HL-60/S4 treated with phorbol 12-myristate 13-acetate at 8.2 ng/mL for 4 days and 3 days (cell line): ENCODE data around the gene GPD2.
"Not testable (repeated sequence)": the region's sequence is repeated elsewhere in the genome, so short reads cannot be mapped to it uniquely, and the experiment has no call there.

Source experiments
- in situ Hi-C: fragments of 300-500 bp; cut with MboI; formaldehyde crosslinking; loops from 2 replicates; pipeline ENCODE4 v1.15.0; 2022; ENCODE audit warnings: low sequenced_read_pairs

GPD2 gene

GRCh38 chr2:156473445-156473844, 37.3 kb downstream of the GPD2 start:
- in situ Hi-C loops: no loop called here

DNA sequence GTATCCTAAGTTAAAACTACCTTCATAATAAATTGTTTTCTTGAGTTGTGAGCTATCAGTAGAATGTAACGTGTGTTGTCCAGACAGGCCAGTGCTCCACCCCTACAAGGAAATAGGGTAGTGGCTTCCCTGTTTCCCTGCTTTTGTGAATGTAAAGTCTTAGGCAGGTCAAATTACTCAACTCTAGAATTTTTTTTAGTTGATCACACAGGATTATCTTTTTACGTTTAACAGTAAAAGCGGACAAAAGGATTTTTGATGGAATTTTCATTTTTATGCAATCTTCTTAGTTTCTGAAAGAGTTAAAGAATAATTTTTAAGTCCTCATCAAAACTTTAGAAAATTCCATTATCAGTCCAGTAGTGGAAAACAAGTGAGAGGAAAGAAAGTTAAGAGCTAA, 38.2 kb downstream of the GPD2 start:
- in situ Hi-C loops: no loop called here

GRCh38 chr2:156476021-156476849, 40.1 kb downstream of the GPD2 start:
- in situ Hi-C loops: no loop called here

DNA sequence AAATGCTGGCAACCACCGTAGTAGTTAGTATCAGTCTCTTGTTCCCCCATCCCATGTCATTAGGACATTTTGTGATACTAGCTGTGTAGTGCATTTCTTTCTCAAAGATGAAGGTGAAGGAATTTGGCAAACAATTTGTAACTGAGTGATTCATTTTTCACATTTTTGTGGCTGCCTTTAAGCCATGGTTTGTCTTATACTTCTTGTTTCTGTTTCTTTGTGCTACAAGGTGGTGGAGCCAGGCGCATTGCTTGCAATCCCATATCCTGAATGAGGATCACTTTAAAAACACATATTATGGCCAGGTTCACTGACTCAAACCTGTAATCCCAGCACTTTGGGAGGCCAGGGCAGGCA, 40.6 kb downstream of the GPD2 start:
- in situ Hi-C loops: no loop called here

- in situ Hi-C loops: no loop called here
Measured at GRCh38 chr2:156480376-156480775, 44.2 kb downstream of the GPD2 start.

GRCh38 chr2:156481312-156481711, 45.1 kb downstream of the GPD2 start:
- in situ Hi-C loops: no loop called here

- in situ Hi-C loops: no loop called here
Measured at GRCh38 chr2:156483741-156484173, 47.6 kb downstream of the GPD2 start.

DNA sequence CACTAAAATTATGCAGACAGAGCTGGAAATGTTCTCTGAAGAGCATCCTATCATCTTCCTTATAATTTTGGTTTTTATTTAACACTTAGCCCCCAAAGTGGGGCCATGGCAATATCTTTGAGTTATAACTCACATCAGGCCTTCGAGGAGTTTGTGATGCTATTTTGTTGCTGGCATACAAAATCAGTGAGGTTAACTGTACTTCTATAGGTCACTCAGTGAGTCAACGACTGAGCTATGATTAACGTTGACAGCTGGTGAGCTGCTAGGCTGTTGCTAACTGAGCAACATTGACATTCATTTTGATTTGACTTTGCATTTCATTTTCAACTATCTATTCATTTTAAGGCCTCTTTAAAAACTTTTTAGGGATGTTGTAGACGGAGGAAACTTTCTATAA, 50.0 kb downstream of the GPD2 start:
- in situ Hi-C loops: no loop called here

DNA sequence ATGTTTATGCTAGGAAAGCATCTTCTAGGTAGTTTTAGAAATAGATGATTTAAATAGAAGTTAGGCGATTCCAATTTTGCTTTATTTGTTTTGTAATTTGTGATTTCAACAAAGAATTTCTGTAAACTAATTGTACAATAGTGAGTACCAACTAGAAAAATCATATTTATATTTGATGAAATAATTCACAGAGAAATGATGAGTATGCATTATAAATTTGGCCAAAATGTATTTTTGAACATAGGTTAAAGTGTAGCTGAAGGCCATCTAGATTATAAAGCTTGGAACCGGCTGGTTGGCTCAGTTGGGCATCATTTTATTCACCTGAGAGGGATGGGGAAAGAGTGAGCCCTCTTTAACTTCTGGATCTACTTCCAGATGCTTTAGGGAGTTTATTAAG, 50.4 kb downstream of the GPD2 start:
- in situ Hi-C loops: no loop called here

DNA sequence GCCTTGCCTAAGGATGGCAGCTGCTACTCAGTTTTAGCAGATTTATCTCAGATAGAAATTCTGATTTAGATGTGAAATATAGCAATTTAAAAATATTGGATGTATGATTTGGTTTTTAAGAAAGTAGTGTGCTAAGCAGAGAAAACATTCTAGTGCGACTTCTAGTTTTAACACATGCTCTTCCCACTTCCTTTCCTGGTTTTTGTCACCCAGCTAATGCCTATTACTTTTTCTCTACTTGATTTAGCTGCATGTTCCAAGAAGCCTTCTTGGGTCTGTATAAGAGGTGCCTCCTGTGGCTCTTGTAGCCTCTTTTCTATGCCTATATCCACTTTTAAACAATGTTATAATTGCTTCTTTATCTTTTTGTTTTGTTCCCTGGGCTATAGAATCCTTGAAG, 53.0 kb downstream of the GPD2 start:
- in situ Hi-C loops: no loop called here

- in situ Hi-C loops: no loop called here
Measured at GRCh38 chr2:156489750-156490465, 53.7 kb downstream of the GPD2 start.

- in situ Hi-C loops: no loop called here
Measured at GRCh38 chr2:156490466-156490840, 54.3 kb downstream of the GPD2 start.

DNA sequence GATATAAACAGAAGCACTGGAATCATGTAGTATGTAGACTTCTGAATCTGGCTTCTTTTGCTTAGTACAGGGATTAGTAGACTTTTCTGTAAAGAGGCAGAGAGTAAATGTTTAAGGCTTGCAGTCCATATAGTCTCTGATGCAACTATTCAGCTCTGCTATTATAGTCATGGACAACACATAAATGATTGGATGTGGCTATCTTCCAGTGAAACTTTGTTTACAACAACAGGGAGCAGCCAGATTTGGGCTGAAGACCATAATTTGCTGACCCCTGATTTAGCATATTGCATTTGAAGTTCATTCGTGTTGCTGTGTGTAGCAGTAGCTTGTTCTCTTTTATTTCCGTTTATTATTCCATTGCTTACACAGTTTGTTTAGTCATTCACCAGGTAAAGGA, 55.0 kb downstream of the GPD2 start:
- in situ Hi-C loops: no loop called here

DNA sequence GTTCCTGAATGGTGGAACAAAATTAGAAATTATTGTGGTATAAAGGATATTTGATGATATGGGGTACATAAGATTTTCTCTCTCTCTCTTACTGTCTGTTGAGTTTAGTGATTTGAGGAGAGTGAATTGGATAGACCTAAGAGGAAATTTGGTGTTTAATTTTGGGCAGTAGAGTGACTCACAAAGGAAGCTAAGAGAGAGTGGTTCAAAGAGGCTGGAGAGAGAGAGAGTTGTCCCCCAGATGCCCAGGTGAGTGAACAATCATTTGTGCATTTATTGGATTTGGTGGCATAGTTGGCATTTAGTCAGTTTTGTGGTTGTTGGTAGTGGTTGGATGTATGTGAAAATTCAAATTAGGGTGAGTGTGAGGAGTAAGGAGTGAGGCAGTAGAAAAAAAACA, 56.8 kb downstream of the GPD2 start:
- in situ Hi-C loops: no loop called here

GRCh38 chr2:156495998-156496397, 59.8 kb downstream of the GPD2 start:
- in situ Hi-C loops: not testable (repeated sequence)

DNA sequence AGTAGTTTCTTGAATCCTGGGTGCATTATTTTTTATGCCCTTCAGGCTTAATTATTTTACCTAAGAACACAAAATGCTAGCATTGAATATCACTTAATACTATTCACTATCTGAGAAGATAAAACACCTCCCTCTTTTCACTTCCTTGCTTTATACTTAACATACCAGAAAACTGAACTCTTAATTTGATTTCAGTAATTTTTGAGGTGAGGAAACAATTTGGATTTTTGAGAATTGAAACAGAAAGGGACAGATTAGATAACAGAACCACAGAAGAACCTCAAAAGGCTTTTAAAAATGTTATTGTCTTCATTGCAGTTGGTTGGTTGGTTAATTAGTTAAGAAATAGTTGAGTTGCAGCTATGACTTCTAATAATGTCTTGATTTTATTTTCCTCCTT, 69.5 kb downstream of the GPD2 start:
- in situ Hi-C loops: no loop called here

DNA sequence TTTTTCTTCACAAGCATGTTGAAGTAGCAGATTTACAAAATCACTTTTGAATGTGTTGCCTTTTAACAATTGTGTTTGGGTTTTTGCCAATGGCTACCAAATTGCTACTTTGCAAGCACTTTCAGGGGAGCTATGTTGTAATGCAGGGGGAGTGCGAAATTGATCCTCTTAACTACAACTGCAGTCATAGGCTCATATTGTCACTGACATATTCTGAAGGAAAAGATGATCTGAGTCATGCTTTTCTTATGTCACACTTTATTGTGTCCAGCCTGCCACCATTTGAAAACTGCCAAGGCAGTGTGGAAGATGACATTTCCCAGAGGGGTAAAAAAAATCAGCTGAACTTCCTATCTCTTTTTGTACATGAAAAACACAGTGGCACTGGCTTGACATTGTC, 74.9 kb downstream of the GPD2 start:
- in situ Hi-C loops: no loop called here

DNA sequence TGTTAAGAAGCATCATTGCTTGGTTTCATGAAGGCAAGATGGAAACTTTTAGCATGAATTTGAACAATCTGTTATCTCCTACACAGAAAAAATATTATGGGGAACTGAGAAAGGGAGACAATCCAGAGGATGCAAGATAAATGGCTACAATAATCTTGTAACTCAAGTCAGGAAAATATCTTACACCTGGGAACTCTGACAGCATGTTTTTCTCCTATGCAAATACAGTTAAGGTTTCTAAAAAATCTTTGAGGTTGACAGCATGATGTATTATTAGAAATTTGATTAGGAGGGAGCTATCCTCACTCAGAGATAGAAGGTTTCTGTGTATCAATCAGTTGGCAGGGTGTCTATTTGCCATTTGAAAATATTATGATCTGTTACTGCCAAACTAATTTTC, 75.6 kb downstream of the GPD2 start:
- in situ Hi-C loops: no loop called here

- in situ Hi-C loops: no loop called here
Measured at GRCh38 chr2:156512451-156512850, 76.3 kb downstream of the GPD2 start.

GRCh38 chr2:156513219-156513618, 77.0 kb downstream of the GPD2 start:
- in situ Hi-C loops: no loop called here

- in situ Hi-C loops: no loop called here
Measured at GRCh38 chr2:156517419-156517818, 81.2 kb downstream of the GPD2 start.

GRCh38 chr2:156518138-156518537, 82.0 kb downstream of the GPD2 start:
- in situ Hi-C loops: no loop called here
